HepG2 (cell line): Measurements from ENCODE around the gene SLC16A2. TPM values are rescaled to one million over a fixed set of nuclear protein-coding genes. Genes with fewer than 3 reads are reported as not detected.

Source experiments
- ATAC-seq: fragments of 200-7000 bp; cut with Tn5 transposase; 3 replicates; pipeline ENCODE4 v1.9.1; 2020; ENCODE audit warnings: mild to moderate bottlenecking, moderate library complexity
- BruUV-seq: library from RNA; stranded (reverse); fragments of 400-500 nt; replicated peaks from 2 replicates; lab custom pipeline; 2021; lab: Mats Ljungman, UMichigan
- CTCF ChIA-PET: fragments of 300-600 bp; formaldehyde crosslinking; extraction: SDS; loops from one replicate; lab custom pipeline; 2021; ENCODE audit warnings: low total read pairs, inconsistent platforms, low intra/inter-chr PET ratio; lab: Yijun Ruan, JAX
- POLR2A ChIA-PET: fragments of 350-600 bp; sonication (Branson Sonifier 250); formaldehyde crosslinking; loops from one replicate; lab custom pipeline; 2020; ENCODE audit warnings: antibody characterized with exemption, inconsistent platforms; lab: Yijun Ruan, JAX
- DNase-seq: peaks from one replicate; pipeline ENCODE4 v3.0.0-alpha.2; 2015; ENCODE audit warnings: low spot score
- FAIRE-seq: peaks from 3 replicates; lab custom pipeline; 2011; peaks lifted over from hg19 to GRCh38; lab: Jason Lieb, UNC
- H2AFZ ChIP-seq: one replicate; pipeline ENCODE4 v1.6.1; 2011; ENCODE audit warnings: low read length, inconsistent platforms
- H3K27ac ChIP-seq: fragments of 300-600 bp; 3 replicates; pipeline ENCODE4 v1.8.0; 2011; ENCODE audit warnings: mixed run types, mild to moderate bottlenecking, mixed read lengths, low read length, inconsistent platforms; ENCODE audit not compliant: insufficient read depth; ENCODE audit errors: extremely low read length
- H3K27me3 ChIP-seq, 2 experiments: fragments of 200-600 bp in 1 of 2; 2 replicates in 1 of 2; 3 replicates in 1 of 2; pipeline versions ENCODE4 v1.6.0 to v1.8.0; 2011; ENCODE audit warnings: low read length in 2 of 2, mild to moderate bottlenecking in 2 of 2, moderate library complexity in 2 of 2, inconsistent platforms in 1 of 2; ENCODE audit not compliant: insufficient read depth in 2 of 2, control insufficient read depth in 1 of 2
- H3K36me3 ChIP-seq, 2 experiments: fragments of 200-600 bp in 1 of 2; replicated peaks in 1 of 2; 2 replicates in 1 of 2; 3 replicates in 1 of 2; pipeline versions ENCODE4 v1.5.1 to v1.8.0; 2011; ENCODE audit warnings: low read length in 2 of 2, inconsistent platforms in 1 of 2; ENCODE audit not compliant: insufficient read depth in 2 of 2, control insufficient read depth in 1 of 2
- H3K4me1 ChIP-seq: 2 replicates; pipeline ENCODE4 v1.5.1; 2012; ENCODE audit warnings: low read length, inconsistent platforms; ENCODE audit not compliant: insufficient read depth
- H3K4me2 ChIP-seq: 2 replicates; pipeline ENCODE4 v1.6.0; 2011; ENCODE audit warnings: low read depth, low read length, inconsistent platforms
- H3K4me3 ChIP-seq, 3 experiments: fragments of 200-600 bp in 1 of 3; sonication (generic), shearing (Covaris generic) in 1 of 3; replicated peaks in 1 of 3; 2 replicates each; pipeline ENCODE4 v1.5.1; 2011 to 2016; ENCODE audit warnings: low read length in 3 of 3, inconsistent platforms in 2 of 3, low read depth in 2 of 3, mild to moderate bottlenecking in 2 of 3, control low read depth in 1 of 3, mixed read lengths in 1 of 3; ENCODE audit not compliant: insufficient read depth in 1 of 3
- H3K79me2 ChIP-seq: one replicate; pipeline ENCODE4 v1.6.1; 2011; ENCODE audit warnings: low read length, inconsistent platforms; ENCODE audit not compliant: insufficient read depth
- H3K9ac ChIP-seq: 2 replicates; pipeline ENCODE4 v1.6.0; 2011; ENCODE audit warnings: mild to moderate bottlenecking, low read depth, low read length, inconsistent platforms; ENCODE audit not compliant: insufficient read depth
- H3K9me3 ChIP-seq: 2 replicates; pipeline ENCODE4 v1.5.1; 2012; ENCODE audit warnings: mild to moderate bottlenecking, low read length
- H4K20me1 ChIP-seq: 2 replicates; pipeline ENCODE4 v1.6.0; 2011; ENCODE audit warnings: inconsistent platforms, mild to moderate bottlenecking, low read length, moderate library complexity; ENCODE audit not compliant: insufficient read depth
- ATF7 ChIP-seq, 2 experiments: fragments of 450-650 bp in 1 of 2; sonication (generic) in 1 of 2; formaldehyde crosslinking in 1 of 2; IDR thresholded peaks; 2 replicates each; pipeline versions ENCODE4 v1.4.0 to v1.6.1; 2016 to 2020; ENCODE audit warnings: antibody characterized with exemption in 1 of 2, mild to moderate bottlenecking in 1 of 2, missing genetic modification reagents in 1 of 2
- ATF7-NPFF ChIP-seq: sonication (generic); formaldehyde crosslinking; IDR thresholded peaks from 2 replicates; pipeline ENCODE4 v1.8.1; 2023; ENCODE audit warnings: mild to moderate bottlenecking, low read depth, missing genetic modification reagents, moderate library complexity
- BRCA1 ChIP-seq: sonication (generic); formaldehyde crosslinking; IDR thresholded peaks from 2 replicates; pipeline ENCODE4 v1.4.0; 2020; ENCODE audit warnings: missing genetic modification reagents
- ISX ChIP-seq: sonication (generic); formaldehyde crosslinking; conservative IDR thresholded peaks from 2 replicates; pipeline ENCODE4 v1.5.0; 2020; ENCODE audit warnings: missing genetic modification reagents
- MEF2D ChIP-seq: sonication (generic); formaldehyde crosslinking; IDR thresholded peaks from 2 replicates; pipeline ENCODE4 v1.5.1; 2020; ENCODE audit warnings: mild to moderate bottlenecking, missing genetic modification reagents
- MNT ChIP-seq: fragments of 450-650 bp; IDR thresholded peaks from 2 replicates; pipeline ENCODE4 v1.6.1; 2016
- NBN ChIP-seq: fragments of 450-650 bp; conservative IDR thresholded peaks from 2 replicates; pipeline ENCODE4 v1.6.1; 2017
- PAF1 ChIP-seq: IDR thresholded peaks from 2 replicates; pipeline ENCODE4 v1.6.1; 2016; ENCODE audit warnings: missing genetic modification reagents, missing compliant biosample characterization
- PHF21A ChIP-seq: sonication (generic); formaldehyde crosslinking; IDR thresholded peaks from 2 replicates; pipeline ENCODE4 v1.5.0; 2020; ENCODE audit warnings: mild to moderate bottlenecking, missing genetic modification reagents
- PRPF4 ChIP-seq: fragments of 200-400 bp; formaldehyde crosslinking; IDR thresholded peaks from 2 replicates; pipeline ENCODE4 v1.6.1; 2016; ENCODE audit warnings: low read length, low read depth; ENCODE audit not compliant: poor library complexity, severe bottlenecking
- RXRA ChIP-seq: sonication (generic); formaldehyde crosslinking; IDR thresholded peaks from 2 replicates; pipeline ENCODE4 v1.5.1; 2020; ENCODE audit warnings: missing genetic modification reagents
- TAF15 ChIP-seq: fragments of 200-400 bp; formaldehyde crosslinking; IDR thresholded peaks from one replicate; pipeline ENCODE4 v1.6.1; 2018; ENCODE audit warnings: mild to moderate bottlenecking, low read depth, low read length; ENCODE audit not compliant: poor library complexity, severe bottlenecking
- THYN1 ChIP-seq: sonication (generic); formaldehyde crosslinking; IDR thresholded peaks from 2 replicates; pipeline ENCODE4 v1.8.1; 2023; ENCODE audit warnings: low read depth, mild to moderate bottlenecking, moderate library complexity, missing genetic modification reagents, borderline replicate concordance
- ZBTB7A ChIP-seq: sonication (generic); formaldehyde crosslinking; IDR thresholded peaks from 2 replicates; pipeline ENCODE4 v1.8.0; 2022; ENCODE audit warnings: mild to moderate bottlenecking, missing genetic modification reagents
- ZNF770 ChIP-seq: sonication (generic); formaldehyde crosslinking; IDR thresholded peaks from 2 replicates; pipeline ENCODE4 v1.5.0; 2020; ENCODE audit warnings: mild to moderate bottlenecking, missing genetic modification reagents
- ZNF777 ChIP-seq: sonication (generic); formaldehyde crosslinking; IDR thresholded peaks from 2 replicates; pipeline ENCODE4 v1.4.0; 2020; ENCODE audit warnings: missing genetic modification reagents
- ZNF83 ChIP-seq: sonication (generic); formaldehyde crosslinking; IDR thresholded peaks from 2 replicates; pipeline ENCODE4 v1.4.0; 2020; ENCODE audit warnings: missing genetic modification reagents, mild to moderate bottlenecking, borderline replicate concordance
- WGBS: methylation state at CpG from one replicate; pipeline ENCODE4 v1.1.6; 2017; ENCODE audit warnings: low lambda C conversion rate; 5-methylcytosine and 5-hydroxymethylcytosine counted together
- in situ Hi-C: cut with HindIII; loops from 2 replicates; pipeline ENCODE4 v1.10.0; 2017; ENCODE audit warnings: low pct_unique_long_range_greater_than_20kb; ENCODE audit not compliant: extremely low pct_ligation_motif_present
- intact Hi-C: fragments of 100-400 bp; cut with micrococcal nuclease; formaldehyde crosslinking; loops from one replicate; pipeline ENCODE4 v1.10.0; 2022; ENCODE audit not compliant: unreplicated experiment
- polyA plus RNA-seq, 8 experiments: library from polyadenylated mRNA; depleted of rRNA in 3 of 8; stranded (reverse) in 7 of 8; unstranded in 1 of 8; fragments of >200 nt; fragmentation: Illumina TruSeq in 4 of 8; extraction: Trizol in 4 of 8; gene quantifications; 2 replicates each; pipeline versions ENCODE4 v1.2.1 to v1.2.3, GENCODE V29; 2011 to 2016; ENCODE audit warnings: low read depth in 4 of 8, missing spikeins in 1 of 8, mixed read lengths in 1 of 8; ENCODE audit not compliant: insufficient read depth in 1 of 8
- total RNA-seq, 5 experiments: library from RNA; depleted of rRNA; stranded (reverse); fragments of >200 nt; fragmentation: Illumina TruSeq; extraction: Trizol; gene quantifications; 2 replicates each; pipeline ENCODE4 v1.2.3, GENCODE V29; 2016; ENCODE audit warnings: low read depth in 1 of 5

SLC16A2 gene
- total and polyA plus RNA-seq, 2 of the 13 experiments (the other 11 are each of a cell fraction or from before 2014, with no cell fraction given) = 0.07 to 0.08 TPM

DNA sequence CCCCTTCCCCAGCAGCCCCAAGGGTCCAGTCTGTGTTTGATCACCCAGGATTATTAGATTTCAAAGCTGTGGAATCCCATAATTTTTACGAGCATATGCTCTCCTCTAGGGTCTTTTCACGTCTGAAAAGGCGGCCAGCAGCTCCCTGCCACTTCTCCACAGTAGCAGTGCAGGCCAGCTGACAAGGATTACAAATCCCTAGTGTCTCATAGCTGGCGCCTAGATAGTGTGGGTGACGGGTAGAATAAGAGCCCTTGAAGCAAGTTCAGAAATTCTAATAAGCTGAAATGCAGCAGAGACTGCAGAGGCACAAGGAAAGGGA lies 113.8 kb downstream of the SLC16A2 start:
- no TSS peak for BruUV-seq
- Histone ChIP-seq H4K20me1 (no peaks in the 10 kb centered on the region), H3K79me2 (no peaks in the 10 kb centered on the region), H3K4me2 (peak overlapping the region; percentile 73), H2AFZ (no peak overlapping the region), H3K27ac (no peak overlapping the region), H3K36me3 (no peaks in the 10 kb centered on the region), H3K27me3 (no peaks in the 10 kb centered on the region), H3K9me3 (no peaks in the 10 kb centered on the region), H3K4me1 (no peaks in the 10 kb centered on the region), H3K4me3 (no peak overlapping the region), H3K9ac (no peak overlapping the region)
- in situ Hi-C loops = no loop called here
- CTCF ChIA-PET = no interaction called here
- TF ChIP-seq BRCA1 (CRISPR knock-in tag) (no peak), ZBTB7A (CRISPR knock-in tag) (no peak), RXRA (CRISPR knock-in tag) (no peak), ATF7-NPFF (CRISPR knock-in tag) (no peak), MEF2D (CRISPR knock-in tag) (no peak), PHF21A (CRISPR knock-in tag) (no peak), ZNF777 (CRISPR knock-in tag) (no peak), ATF7 (IDR thresholded peaks at IDR 0.05) (no peak), ATF7 (CRISPR knock-in tag; IDR thresholded peaks at IDR 0.05) (no peak), PAF1 (CRISPR knock-in tag) (no peak), ISX (no peak), TAF15 (no peak), PRPF4 (no peak), ZNF770 (CRISPR knock-in tag) (no peak), NBN (no peak), MNT (no peak), THYN1 (no peak), ZNF83 (no peak)
- intact Hi-C loops = no loop called here
- POLR2A ChIA-PET = no interaction called here
- FAIRE-seq = no peak
- WGBS = 0% methylated on average over 1 of the region's 5 CpGs
- ATAC-seq = peak; percentile 27
- DNase-seq = no peak
